Measurements from ENCODE around the gene PRKD1.
A peak's percentile ranks its signal among the peaks of the same experiment; 100 is the strongest.

Gene PRKD1

GRCh38 chr14:29681316-29681715 is 246.3 kb downstream of the PRKD1 start:
- DNase-seq (ENCODE audit: low read depth, low spot score): no peak

DNA sequence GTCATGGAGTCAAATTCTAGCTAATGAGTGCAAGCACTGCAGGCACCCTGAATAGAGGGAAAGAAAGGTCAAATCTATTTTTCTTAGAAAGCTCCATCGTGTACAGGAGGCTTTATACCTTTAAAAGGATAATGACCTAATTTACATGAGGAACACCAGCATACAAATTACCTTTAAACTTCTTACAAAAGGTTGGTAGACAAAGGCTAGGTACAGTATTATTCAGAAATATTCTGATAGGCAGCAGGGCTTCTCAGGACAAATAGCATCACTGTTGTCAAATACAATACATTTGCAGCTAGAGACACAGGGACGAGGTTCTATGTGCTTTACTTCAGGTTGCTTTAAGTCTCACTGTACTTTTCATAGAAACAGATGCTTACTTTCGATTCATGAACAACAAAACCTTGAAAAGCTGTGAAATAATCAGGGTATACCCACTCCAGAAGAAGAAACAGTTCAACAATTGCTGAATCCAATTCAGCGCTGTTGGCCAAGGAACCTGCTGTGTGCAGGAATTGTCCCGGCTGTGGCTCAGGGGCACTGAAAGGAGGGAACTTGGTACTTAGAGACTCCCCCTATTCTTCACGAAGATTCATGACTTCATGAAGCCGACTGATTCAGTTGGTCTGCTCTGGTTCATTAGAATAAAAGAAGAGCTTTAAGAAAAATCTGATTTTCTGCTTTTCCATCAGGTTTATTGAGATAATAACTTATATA is 252.9 kb downstream of the PRKD1 start:
- no peak for DNase-seq (ENCODE audit: low read depth, low spot score)

GRCh38 chr14:29672831-29673230 is 254.8 kb downstream of the PRKD1 start:
- no peak for DNase-seq (ENCODE audit: low read depth, low spot score)

DNA sequence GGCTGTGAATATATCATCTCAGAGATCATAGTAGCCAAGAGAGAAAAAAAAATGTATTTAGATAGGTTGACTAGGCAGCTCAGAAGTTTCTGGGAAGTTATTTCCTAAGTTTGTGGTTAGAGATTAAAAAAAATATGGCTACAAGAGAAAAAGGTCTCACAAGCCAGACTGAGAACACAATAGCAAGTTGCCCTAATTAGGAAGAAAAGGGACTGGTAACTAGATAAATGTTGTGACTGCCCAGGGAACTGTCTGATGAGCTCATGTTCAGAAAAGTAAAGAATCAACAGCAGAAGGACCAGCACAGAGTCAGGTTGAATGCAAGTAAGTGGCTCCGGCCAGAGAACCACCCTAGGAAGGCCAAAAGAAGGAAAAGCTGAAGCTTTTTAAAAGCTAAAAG is 256.6 kb downstream of the PRKD1 start:
- peak; percentile 65 for DNase-seq (ENCODE audit: low read depth, low spot score)

GRCh38 chr14:29668201-29668600 is 259.4 kb downstream of the PRKD1 start:
- DNase-seq (ENCODE audit: low read depth, low spot score): no peak

DNA sequence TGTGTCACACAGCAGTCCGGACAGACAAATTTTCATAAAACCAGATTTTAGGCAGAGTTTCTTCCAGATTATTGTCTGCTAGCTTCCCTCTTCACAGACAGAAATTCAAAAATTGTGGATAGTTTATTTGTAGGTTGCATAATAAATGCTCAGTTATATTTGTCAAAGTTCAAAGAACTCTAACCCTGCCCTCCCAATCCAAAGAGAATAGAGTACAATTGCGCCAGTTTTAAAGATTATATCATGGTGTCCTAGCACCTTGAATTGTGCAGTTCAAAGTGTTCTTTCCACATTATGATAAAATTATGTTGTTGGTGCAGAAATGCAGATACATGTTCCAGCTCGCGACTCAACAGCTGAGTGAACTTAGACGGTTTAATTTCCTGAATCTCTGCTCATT is 263.1 kb downstream of the PRKD1 start:
- no peak for DNase-seq (ENCODE audit: low read depth, low spot score)

DNA sequence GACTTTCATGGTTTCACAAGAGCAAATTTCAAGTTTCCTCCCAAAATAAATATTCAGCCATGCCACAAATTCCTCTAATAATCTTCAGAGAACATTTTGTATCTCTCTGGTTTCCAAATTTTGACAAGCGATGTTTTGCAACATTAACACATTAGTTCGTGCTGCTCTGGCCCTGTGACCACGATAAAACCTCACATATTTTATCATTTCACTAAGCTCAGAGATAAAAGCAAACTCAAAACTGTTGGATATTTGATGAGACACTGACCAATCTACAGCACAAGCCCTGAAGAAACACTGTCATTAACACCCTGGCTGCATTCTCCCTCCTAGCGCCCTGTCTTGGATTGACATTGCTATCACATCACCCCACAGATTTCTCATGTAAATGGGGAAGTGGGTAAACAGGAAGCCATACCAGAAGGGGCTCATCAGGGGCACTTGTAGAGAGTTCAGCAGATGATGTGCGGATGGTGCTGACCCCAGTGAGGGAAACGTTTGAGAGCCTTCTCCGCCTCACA is 264.3 kb downstream of the PRKD1 start:
- DNase-seq (ENCODE audit: low read depth, low spot score): no peak

DNA sequence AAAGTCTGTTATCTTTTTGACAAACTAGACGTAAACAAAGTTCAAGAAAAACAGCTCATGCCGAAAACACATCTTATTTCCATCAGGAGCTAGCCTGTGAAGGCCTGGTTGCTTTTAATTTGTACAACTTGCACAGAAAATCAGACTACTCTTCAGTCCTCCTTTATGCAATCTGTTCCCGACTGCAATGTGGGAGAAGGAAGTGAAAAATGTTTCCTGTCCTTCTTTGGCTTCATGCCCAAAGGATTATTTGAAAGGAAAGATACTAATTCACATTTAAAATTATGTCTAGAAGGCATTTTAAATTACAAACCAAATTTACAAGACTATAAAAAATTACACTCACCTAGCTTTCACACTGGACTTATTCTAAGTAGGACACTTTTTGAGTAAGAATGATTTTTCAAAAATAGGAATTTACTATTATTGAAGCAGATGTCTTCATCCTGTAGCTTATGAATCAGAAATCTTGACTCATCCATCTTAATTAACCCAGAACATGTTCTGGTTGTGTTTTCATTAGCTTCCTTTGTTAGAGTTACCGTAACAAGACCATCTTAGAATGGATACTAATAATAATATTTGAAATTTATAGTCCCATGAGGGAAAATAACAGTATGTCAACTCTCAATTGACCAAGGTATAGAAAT is 272.6 kb downstream of the PRKD1 start:
- no peak for DNase-seq (ENCODE audit: low read depth, low spot score)

DNA sequence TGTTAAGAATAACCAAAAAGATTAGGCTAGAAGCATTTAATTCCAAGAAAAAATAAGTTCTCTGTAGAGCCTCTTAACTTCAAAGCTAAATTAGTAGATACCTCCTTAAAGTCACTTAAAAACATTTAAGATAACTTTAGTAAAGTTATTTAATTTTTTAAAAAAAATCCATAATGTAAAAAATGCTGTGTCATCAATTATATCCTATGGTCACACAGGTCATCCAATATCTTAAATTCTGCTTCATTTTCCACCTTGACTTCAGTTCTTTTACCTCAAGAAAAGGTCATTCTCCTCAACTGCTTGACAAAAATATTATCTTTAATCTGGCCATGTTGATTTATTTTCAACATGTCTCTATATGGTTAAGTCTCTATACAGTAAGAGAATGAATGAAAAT is 274.3 kb downstream of the PRKD1 start:
- DNase-seq (ENCODE audit: low read depth, low spot score): no peak

- peak; percentile 17 for DNase-seq (ENCODE audit: low read depth, low spot score)
These were observed 275.1 kb downstream of the PRKD1 start for GRCh38 chr14:29652571-29652970.

DNA sequence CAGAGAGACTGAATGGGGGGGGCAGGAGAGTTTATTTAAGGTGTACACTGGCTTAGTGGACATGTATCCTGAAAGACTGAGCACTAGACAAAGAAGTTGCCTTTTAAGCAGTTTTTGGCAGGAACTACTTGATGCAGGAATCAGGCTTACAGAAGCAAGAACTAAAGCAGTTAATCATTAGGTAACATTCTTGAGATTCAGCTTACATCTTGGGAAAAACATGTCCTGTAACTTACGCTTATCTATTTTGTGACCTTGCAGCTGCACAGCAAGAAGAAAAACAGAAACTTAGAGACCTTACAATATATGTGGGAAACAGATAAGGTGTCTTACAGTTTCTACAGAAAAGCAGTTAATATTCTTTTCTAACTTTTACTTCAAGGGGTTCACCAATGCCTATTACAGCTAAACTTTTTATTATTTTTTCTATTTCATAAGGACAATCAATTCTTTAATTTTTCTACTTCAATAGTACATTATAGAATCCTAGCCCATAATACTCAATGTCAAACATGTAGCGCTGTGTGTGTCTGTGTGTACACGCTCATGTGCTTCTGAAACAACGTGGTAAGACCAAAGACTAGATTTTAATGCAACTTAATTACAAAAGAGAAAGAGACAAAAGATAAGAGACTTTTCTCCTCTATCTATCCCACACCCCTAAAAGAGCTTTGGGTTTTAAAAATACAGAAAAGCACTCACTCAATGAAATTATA is 276.9 kb downstream of the PRKD1 start:
- no peak for DNase-seq (ENCODE audit: low read depth, low spot score)

GRCh38 chr14:29649170-29649569 is 278.5 kb downstream of the PRKD1 start:
- DNase-seq (ENCODE audit: low read depth, low spot score): no peak

DNA sequence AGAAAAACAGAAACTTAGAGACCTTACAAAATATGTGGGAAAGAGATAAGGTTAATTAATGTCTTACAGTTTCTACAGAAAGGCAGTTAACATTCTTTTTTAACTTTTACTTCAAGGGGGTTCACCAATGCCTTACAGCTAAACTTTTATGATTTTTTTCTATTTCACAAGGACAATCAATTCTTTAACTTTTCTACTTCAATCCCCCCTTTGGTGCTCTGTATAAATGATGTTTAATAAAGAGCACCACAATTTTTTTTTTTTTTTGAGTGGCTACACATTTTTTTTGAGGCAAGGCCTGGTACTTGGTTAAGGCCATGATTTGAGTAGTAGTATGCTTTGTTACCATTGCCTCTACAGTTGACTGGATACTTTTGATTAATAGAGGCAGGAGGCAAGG is 279.6 kb downstream of the PRKD1 start:
- no peak for DNase-seq (ENCODE audit: low read depth, low spot score)

DNA sequence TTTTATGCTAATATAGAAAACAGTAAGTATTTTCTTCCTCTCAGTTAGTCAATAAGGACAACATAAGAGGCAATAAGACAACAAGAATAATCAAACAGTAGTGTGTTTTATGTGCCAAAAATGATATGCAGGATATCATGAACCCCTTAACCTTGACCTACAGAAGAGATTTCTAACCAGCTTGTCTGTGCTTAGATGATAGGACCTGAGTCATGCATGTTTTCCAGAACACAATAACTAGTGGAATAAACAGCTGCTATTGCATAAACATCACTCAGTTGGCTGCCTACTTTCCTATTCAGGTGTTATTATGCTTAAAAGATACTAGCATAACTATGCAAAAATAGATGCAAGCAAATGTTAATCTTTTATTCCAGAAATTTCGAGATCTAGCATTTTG is 282.5 kb downstream of the PRKD1 start:
- DNase-seq (ENCODE audit: low read depth, low spot score): no peak

- peak; percentile 33 for DNase-seq (ENCODE audit: low read depth, low spot score)
These were observed 284.0 kb downstream of the PRKD1 start for GRCh38 chr14:29643433-29644211.

DNA sequence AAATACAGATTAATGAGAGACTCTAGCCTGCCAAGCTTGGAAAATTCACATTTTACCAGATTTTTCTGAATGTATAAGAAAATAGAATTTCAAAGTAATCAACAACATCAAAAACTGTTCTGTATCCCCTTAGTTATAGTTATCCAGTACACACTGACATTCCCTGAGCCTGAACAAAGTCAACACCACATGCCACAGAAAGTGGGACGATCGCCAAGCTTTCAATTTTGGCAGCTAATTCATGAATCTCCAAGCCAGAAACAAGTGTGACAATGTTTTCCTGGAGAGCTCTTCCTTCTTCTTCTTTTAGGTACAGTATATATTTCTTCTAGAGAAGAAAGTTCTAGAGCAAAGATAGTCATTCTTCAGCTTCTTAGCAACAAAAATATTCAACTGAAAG is 290.2 kb downstream of the PRKD1 start:
- DNase-seq (ENCODE audit: low read depth, low spot score): peak; percentile 94

GRCh38 chr14:29636870-29637269 is 290.8 kb downstream of the PRKD1 start:
- DNase-seq (ENCODE audit: low read depth, low spot score): no peak

DNA sequence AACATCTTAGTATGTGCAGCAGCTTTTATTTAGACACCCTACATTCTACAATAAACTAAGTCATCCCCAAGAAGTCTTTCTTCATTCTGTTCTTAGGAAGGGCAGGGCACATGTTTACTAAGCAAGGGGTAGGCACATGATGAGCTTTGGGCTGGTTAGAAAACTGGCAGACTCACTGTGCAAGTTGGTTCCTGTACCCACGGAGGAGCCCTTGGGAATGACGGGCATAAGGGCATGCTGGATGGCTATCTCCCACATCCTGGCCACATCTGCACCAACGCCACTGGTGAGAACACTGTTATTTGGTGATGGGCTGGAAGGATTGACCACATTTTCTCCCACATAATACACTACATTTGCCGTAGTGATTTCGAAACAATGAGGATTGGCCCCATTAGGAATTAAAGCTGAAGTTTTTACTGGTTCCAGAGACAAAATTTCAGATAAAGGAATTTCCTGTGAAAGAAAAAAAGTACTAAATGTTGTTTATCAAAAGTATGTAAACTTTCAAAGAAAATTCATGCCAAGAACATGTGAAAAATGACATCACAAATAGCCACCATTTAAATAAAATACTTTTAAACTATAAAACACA is 297.0 kb downstream of the PRKD1 start:
- DNase-seq (ENCODE audit: low read depth, low spot score): no peak

GRCh38 chr14:29629839-29630238 is 297.8 kb downstream of the PRKD1 start:
- no peak for DNase-seq (ENCODE audit: low read depth, low spot score)

DNA sequence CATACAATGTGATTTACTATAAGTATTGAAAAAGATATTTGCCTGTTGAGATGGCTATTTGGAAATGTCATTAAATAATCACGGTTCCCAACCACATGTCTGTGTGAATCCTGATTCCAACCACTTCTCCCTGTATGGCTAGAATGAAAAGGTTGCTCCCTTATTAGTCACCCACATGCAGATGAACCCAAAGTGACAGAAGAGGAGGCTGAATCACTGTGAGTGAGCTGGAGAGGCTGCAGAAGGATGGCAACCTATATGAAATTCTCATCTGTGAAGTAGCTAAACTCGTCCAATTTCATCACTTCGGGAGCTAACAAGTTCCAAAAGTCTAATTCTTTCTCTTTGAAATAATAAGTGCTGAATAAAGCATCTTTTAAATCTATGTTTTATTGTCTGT is 300.5 kb downstream of the PRKD1 start:
- DNase-seq (ENCODE audit: low read depth, low spot score): peak; percentile 14

DNA sequence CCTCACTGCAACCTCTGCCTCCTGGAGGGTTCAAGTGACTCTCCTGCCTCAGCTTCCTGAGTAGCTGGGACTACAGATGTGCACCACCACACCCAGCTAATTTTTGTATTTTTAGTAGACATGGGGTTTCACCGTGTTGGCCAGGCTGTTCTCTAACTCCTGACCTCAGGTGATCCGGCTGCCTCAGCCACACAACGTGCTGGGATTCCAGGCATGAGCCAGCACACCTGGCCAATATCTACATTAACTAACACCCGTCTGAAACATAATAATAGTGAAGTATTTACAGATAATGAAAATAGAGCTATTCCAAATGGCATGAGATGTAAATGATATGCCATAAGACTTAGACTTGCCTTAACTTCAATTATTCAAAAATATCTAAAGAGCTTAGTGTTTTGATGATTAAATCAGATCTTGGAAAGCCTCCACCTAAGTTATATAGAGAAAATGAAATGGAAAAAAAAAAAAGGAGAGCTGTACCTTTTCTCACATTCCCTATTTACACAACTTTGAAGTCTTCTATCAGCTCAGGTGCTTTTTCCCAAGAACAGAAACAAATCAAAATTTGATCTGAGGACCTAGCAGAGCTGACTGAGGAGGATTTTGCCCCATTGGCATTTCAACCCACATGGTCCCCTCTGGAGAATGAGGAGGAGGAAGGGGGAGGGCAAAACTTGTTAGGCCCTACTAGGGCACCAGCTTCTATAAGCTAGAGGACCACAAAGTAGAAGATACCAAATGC is 309.2 kb downstream of the PRKD1 start:
- DNase-seq (ENCODE audit: low read depth, low spot score): no peak
